ENCODE measurements around the gene A1CF.

The A1CF gene

GRCh38 chr10:50861370-50861769, 24.1 kb downstream of the A1CF start:
- DNase-seq, result no peak

DNA sequence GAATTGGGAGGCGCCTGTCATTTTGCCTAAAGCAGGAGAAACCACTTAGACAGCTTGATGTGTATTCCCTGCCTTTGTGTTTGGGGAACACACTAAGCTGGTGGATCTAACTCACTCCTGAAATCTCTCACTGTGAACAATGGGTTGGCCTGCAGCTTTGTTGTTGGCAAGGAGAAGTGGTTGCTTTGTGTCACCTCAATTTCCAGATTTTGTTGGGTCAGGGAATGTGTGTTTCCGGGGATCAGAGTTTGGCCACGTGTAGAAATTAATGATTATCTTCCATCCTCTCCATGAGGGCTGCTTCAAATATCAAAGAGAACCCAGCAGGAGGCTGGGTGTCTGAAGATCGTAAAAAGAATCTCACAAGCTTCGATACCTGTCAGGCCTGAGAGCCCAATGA, 27.8 kb downstream of the A1CF start:
- DNase-seq, result no peak

GRCh38 chr10:50855461-50855860, 30.0 kb downstream of the A1CF start:
- no peak for DNase-seq

GRCh38 chr10:50855015-50855414, 30.4 kb downstream of the A1CF start:
- no peak for DNase-seq

GRCh38 chr10:50853557-50853956, 31.9 kb downstream of the A1CF start:
- no peak for DNase-seq

DNA sequence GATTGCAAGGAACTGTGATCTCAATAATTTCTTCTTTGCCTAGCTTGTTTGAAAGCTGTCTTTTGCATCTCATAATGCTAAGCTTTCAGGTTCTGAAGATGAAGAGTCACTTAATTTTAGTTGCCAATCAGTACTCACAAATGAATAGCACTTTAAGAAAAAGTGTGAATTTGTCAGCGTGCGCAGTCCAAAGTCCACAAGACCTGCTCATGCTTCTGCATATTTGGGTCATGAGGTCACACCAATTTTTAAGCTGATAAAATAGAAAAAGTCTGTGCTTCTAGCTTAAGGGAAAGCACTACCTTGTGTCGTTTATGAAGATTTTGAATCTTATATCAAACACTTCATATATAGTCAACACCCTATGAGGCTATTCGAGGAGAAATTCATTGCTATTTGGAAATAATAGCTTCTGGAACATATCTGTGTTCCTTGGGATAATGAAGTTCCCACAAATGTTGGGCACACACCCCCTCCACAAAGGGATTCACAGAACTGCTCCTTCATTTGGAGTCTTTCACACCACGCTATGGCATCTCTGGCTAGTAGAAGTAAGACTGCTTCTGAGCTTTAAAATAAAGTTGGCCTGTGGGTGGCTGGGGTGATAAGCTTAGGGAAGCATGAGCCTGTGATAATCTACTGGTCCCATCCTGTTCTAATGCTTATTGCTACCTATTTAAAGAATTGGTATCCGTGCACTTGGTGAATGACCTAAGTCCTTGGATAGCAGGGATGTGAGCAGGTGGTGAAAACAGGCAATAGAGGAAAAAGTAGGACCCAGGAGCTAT, 33.3 kb downstream of the A1CF start:
- DNase-seq, result no peak

DNA sequence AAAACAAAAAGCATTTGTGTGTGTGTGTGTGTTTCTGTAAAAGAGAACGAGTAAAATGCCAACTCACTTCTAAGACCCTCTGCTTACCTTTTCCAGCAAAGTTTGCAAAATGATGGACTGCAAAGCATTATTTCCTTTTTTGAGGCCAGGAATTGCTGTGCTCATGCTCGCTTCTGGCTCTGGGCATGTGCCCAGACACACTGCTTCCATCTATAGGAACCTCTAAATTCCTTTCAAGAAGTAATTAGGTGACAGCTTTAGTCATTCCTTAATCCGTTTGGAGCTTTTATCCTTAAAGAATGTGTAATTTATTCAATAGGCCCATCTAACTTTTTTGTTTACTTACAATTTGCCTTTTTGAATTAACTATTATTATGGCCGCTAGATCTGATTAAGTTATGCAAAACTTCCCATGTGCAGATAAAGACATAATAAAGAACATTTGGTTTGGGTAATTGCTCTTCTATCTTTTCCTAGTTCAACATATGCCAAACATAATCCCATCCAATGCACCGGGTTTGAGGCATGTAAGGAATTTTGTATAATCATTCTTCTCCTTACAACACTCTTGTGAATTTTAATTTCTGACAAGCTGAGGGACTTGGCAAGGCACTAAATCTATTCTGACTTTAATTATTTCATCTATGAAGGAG, 34.7 kb downstream of the A1CF start:
- no peak for DNase-seq

DNA sequence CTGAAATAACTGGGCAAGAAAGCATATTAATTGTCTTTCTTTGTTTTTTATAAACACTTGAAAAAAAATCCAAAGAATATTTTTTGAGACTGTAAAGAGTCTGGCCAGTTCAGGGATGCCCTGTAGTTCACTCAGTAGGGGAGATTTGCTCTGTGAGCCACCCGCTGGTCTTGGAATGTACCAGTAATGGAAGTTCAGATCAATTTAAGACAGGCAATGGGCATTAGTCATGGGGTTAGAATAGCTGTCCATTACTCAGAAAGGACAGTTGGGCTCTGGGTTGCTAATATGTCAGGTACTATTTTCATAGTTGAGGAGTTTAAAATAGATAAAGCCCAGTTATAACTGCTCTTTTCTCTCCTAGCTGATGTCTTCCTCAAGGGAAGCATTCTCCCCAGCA, 38.7 kb downstream of the A1CF start:
- no peak for DNase-seq

GRCh38 chr10:50837095-50837494, 48.3 kb downstream of the A1CF start:
- DNase-seq, result no peak

GRCh38 chr10:50832171-50832751, 53.2 kb downstream of the A1CF start:
- DNase-seq, result no peak

GRCh38 chr10:50830066-50830465, 55.4 kb downstream of the A1CF start:
- no peak for DNase-seq

DNA sequence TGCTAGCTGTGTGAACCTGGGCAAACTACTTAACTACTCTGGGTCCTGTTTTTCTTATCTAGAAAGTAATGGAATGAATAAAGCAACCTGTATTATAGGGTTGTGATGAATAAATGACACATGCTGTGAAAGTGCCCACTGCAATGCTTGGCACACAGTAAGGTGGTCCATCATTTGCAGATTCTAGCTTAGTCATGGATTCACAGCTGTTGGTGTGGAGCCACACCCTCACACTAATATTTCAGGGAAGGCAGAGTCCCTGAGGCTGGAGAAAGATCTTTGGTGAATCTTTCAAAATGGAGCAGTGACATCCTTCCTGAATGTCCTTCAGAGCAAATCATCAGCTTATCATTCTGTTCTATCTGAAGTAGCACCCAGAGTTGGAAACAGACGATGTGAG, 60.6 kb downstream of the A1CF start:
- no peak for DNase-seq

DNA sequence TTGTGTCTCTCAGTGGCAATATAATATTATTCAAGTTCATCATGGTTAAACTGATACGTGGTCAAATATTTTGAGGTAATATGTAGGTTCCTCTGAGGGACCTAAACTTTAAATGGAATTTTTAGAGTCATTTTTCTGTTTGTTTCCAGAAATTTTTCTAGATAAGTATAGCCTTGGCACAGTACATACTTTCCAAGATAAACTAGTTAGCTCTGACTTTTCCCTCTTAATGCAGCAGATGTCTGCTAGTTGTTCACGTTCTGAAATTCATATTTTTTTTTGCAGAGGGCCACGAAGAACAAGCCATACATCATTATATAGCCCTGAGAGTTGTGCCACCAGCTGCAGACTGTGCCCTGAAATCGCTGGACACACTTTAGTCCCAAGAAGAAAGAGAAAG, 61.6 kb downstream of the A1CF start:
- DNase-seq, result no peak

- no peak for DNase-seq
Observed at GRCh38 chr10:50809596-50809995, 75.8 kb downstream of the A1CF start.

DNA sequence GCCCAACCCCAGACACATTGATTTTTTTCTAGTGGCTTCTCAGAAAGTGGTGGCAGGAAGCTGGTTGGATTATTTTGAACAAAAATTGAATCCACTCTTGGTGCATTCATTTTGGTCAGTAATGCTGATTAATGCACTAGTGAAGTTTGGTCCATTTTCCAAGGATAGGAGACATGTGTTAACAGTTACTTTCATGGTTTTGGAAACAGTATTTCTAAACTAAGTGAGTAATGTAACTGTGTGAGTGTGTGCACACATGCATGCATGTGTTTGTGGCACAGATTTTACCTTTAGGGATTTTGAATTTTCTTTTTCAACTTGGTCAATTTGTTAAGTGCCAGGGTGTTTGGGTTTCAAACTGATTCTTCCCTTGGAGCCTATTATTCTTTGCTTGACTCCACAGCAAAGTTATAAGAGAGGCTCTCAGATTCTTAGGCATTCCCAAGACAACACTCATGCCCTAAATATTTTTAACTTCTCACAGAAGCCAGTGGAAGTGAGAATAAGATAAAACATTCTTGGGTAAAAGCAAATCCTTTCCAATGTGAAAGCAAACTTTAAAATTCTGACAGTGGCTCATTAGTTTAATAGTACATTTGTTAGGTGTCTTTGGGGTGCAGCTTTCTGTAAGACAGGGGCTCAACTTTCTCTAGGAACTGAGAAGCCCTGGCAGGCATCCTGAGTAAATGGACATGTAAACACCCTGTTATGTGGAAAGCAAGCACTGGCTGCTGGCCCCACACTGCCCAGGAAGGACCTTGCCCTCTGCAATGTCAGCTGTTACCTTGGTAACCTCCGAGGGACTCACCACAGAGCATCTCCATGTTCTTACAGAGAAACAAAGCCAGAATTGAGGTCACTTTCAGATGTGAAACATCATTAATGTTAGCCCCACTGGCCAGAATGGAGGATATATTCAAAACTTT, 77.3 kb downstream of the A1CF start:
- no peak for DNase-seq

DNA sequence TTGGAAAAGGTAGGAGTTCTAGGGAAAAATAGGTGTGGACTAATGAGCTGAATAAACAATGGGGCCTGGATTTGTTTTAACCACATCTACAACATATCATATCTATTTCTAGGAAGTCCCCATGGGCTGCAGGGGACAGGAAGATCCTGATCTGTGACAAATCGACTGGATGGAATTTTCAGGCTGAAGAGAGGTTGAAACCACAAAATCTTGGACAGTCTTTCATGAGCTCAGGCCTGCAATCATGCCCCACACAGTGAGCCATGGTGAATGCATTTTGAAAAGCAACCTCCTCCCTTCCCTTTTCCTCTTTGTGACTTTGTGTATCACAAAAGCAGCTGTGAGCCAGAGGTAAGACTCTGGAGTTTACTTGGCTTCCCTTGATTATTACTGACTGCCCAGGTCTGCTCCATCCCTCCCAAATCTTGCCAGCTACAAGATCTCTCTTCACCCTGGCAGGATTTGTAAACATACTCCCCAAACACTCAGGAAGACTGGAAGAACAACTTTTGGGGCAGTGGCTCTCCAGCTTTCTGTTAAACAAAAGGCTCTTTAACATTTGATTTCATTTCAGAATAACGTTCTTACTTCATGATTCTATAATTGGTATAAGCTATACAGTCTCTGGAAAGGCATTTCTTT, 79.3 kb downstream of the A1CF start:
- no peak for DNase-seq

DNA sequence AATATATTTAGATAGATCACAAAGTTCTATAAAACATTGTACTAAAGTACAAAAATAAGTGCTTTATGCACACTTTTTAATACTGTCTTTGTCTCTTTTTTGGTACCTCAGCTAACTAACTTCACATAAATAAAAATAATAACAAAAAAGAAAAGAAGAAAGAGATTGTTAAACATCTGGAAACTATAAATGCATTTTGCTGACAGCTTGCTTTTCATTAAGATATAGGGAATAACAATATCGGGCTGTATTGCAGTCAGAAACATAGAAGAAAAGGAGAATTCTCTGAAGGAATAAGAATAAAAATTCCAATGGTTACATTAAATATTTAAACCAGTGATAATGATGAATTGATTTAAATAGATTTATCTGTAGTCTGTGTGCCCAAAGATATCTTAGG, 85.8 kb downstream of the A1CF start:
- no peak for DNase-seq

DNA sequence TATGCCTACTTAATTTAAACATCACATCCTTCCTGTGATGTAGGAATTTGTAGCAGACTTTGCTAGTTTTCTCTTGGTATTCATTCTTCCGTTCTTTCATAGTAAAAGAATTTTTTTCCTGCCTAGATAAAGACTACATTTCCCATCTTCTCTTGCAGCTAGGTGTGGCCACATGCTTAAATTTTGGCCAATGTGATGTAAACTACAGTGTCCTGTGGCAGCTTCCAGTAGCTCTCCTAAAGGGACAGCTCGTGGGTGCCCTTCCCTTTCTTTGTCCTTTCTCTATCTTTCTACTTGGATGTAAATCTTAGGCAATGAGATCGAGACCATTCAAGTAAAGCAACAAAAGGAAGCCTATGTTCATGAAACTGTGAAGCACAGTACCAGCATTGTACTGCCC, 87.1 kb downstream of the A1CF start:
- DNase-seq, result no peak

DNA sequence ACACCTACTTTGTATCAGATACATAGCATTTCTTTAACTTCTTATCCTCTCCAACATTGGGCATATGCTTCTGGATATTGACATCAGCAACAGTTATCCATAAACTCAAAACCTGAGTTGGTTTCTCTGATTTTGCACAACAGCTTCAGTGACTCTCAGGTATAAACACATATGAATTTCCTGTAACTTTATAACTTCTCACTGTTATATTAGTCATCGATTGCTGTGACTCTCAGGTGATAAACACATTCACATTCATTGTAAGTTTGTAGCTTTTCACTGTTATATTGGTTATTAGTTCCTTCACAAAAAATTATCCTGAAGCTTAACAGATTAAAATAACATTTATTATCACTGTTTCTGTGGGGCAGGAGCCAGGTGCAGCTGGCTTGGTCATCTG, 88.7 kb downstream of the A1CF start:
- no peak for DNase-seq

- no peak for DNase-seq
Observed at GRCh38 chr10:50794490-50794889, 90.9 kb downstream of the A1CF start.

- DNase-seq, result no peak
Observed at GRCh38 chr10:50788951-50789945, 96.2 kb downstream of the A1CF start.

Data from activated naive CD4-positive, alpha-beta T cell treated with Interleukin-2 at 50 U/mL for 16 hours (primary cell).